Loucy (cell line): ENCODE results near the gene SLC5A4.

Source experiments
- H2AFZ ChIP-seq: fragments of 200-600 bp; sonication (generic); 2 replicates; pipeline ENCODE4 v1.6.0; 2016; ENCODE audit warnings: antibody characterized with exemption, mild to moderate bottlenecking, low read length, moderate library complexity
- H3F3A ChIP-seq: fragments of 200-600 bp; 2 replicates; pipeline ENCODE4 v1.6.0; 2016; ENCODE audit warnings: antibody characterized with exemption, low read depth, mild to moderate bottlenecking
- H3K27me3 ChIP-seq: fragments of 200-600 bp; sonication (generic); 2 replicates; pipeline ENCODE4 v1.6.1; 2014; ENCODE audit warnings: low read length, mild to moderate bottlenecking; ENCODE audit not compliant: insufficient read depth, poor library complexity, severe bottlenecking
- H3K36me3 ChIP-seq: fragments of 200-600 bp; sonication (generic); 2 replicates; pipeline ENCODE4 v1.6.1; 2016; ENCODE audit warnings: low read length; ENCODE audit not compliant: insufficient read depth
- H3K4me1 ChIP-seq: fragments of 200-600 bp; sonication (generic); 2 replicates; pipeline ENCODE4 v1.5.1; 2014; ENCODE audit warnings: low read length, mild to moderate bottlenecking; ENCODE audit not compliant: insufficient read depth, poor library complexity, severe bottlenecking
- H3K4me2 ChIP-seq: fragments of 200-600 bp; sonication (generic); 2 replicates; pipeline ENCODE4 v1.6.0; 2014; ENCODE audit warnings: antibody characterized with exemption, low read length, low read depth, mild to moderate bottlenecking; ENCODE audit not compliant: poor library complexity, severe bottlenecking
- H3K4me3 ChIP-seq: fragments of 200-600 bp; sonication (generic); 2 replicates; pipeline ENCODE4 v1.5.1; 2014; ENCODE audit warnings: low read length, mild to moderate bottlenecking, mixed read lengths; ENCODE audit not compliant: poor library complexity, severe bottlenecking
- H3K79me2 ChIP-seq: fragments of 200-600 bp; sonication (generic); 2 replicates; pipeline ENCODE4 v1.6.1; 2014; ENCODE audit warnings: low read length; ENCODE audit not compliant: insufficient read depth
- H3K9ac ChIP-seq: fragments of 200-600 bp; sonication (generic); 2 replicates; pipeline ENCODE4 v1.6.0; 2014; ENCODE audit warnings: mild to moderate bottlenecking, low read depth, low read length, moderate library complexity; ENCODE audit not compliant: poor library complexity, severe bottlenecking
- H3K9me2 ChIP-seq: fragments of 200-600 bp; sonication (generic); replicated peaks from 2 replicates; pipeline ENCODE4 v1.6.1; 2016; ENCODE audit warnings: low read depth, low read length, mixed read lengths
- H3K9me3 ChIP-seq: fragments of 200-600 bp; sonication (generic); 2 replicates; pipeline ENCODE4 v1.6.1; 2014; ENCODE audit warnings: mild to moderate bottlenecking, antibody characterized with exemption, low read length, low read depth; ENCODE audit not compliant: insufficient read depth
- H4K20me1 ChIP-seq: fragments of 200-600 bp; sonication (generic); 2 replicates; pipeline ENCODE4 v1.6.0; 2014; ENCODE audit warnings: antibody characterized with exemption, low read length, mild to moderate bottlenecking; ENCODE audit not compliant: insufficient read depth, poor library complexity, severe bottlenecking
- CTCF ChIP-seq: fragments of 200-600 bp; sonication (generic); conservative IDR thresholded peaks from 2 replicates; pipeline ENCODE4 v1.5.1; 2014; ENCODE audit warnings: mild to moderate bottlenecking, antibody characterized with exemption, low read length
- EZH2phosphoT487 ChIP-seq: fragments of 200-600 bp; IDR thresholded peaks from 2 replicates; pipeline ENCODE4 v1.6.1; 2018; ENCODE audit warnings: antibody characterized with exemption, mild to moderate bottlenecking, moderate library complexity, borderline replicate concordance

Gene SLC5A4

GRCh38 chr22:32204040-32204855 is 50.9 kb downstream of the SLC5A4 start:
- Histone ChIP-seq H3K36me3 (no peaks in the 10 kb centered on the region), H4K20me1 (no peaks in the 10 kb centered on the region), H3K4me1 (peaks cover 3% of the 10 kb centered on the region), H3F3A (no peaks in the 10 kb centered on the region), H3K9me2 (no peaks in the 10 kb centered on the region), H3K4me3 (no peak overlapping the region), H2AFZ (no peak overlapping the region), H3K79me2 (no peaks in the 10 kb centered on the region), H3K9me3 (no peaks in the 10 kb centered on the region), H3K27me3 (no peaks in the 10 kb centered on the region), H3K9ac (no peak overlapping the region), H3K4me2 (no peak overlapping the region)
- TF ChIP-seq CTCF (no peak), EZH2phosphoT487 (no peak)

- Histone ChIP-seq H3K4me1 (peaks cover 3% of the 10 kb centered on the region), H2AFZ (no peak overlapping the region), H3K79me2 (no peaks in the 10 kb centered on the region), H4K20me1 (no peaks in the 10 kb centered on the region), H3F3A (no peaks in the 10 kb centered on the region), H3K4me2 (no peak overlapping the region), H3K9me3 (no peaks in the 10 kb centered on the region), H3K4me3 (no peak overlapping the region), H3K27me3 (no peaks in the 10 kb centered on the region), H3K36me3 (no peaks in the 10 kb centered on the region), H3K9me2 (no peaks in the 10 kb centered on the region), H3K9ac (no peak overlapping the region)
- TF ChIP-seq CTCF (no peak), EZH2phosphoT487 (no peak)
Measured at GRCh38 chr22:32203181-32204039, 51.7 kb downstream of the SLC5A4 start.

GRCh38 chr22:32202539-32203180 is 52.5 kb downstream of the SLC5A4 start:
- no peaks in the 10 kb centered on the region for H3K9me2 ChIP-seq
- H2AFZ ChIP-seq: peak overlapping the region; percentile 62; the same call in 1 of the 2 replicates
- no peak overlapping the region for H3K4me3 ChIP-seq
- H3K9ac ChIP-seq: no peak overlapping the region
- H3K36me3 ChIP-seq: no peaks in the 10 kb centered on the region
- H3F3A ChIP-seq: no peaks in the 10 kb centered on the region
- TF ChIP-seq EZH2phosphoT487 (no peak), CTCF (peak; percentile 74)
- H3K4me2 ChIP-seq: no peak overlapping the region
- peaks cover 3% of the 10 kb centered on the region for H3K4me1 ChIP-seq
- no peaks in the 10 kb centered on the region for H3K79me2 ChIP-seq
- no peaks in the 10 kb centered on the region for H4K20me1 ChIP-seq
- H3K9me3 ChIP-seq: no peaks in the 10 kb centered on the region
- no peaks in the 10 kb centered on the region for H3K27me3 ChIP-seq
